DOHH2 (cell line): ENCODE results near the gene EGF.

Experiments used
- H3F3A ChIP-seq: fragments of 200-600 bp; sonication (generic), shearing (Covaris generic); 2 replicates; pipeline ENCODE4 v1.6.0; 2016; ENCODE audit warnings: antibody characterized with exemption, mild to moderate bottlenecking; ENCODE audit not compliant: control insufficient read depth, insufficient read depth
- H3K27ac ChIP-seq: fragments of 200-600 bp; sonication (generic); 2 replicates; pipeline ENCODE4 v1.5.1; 2014; ENCODE audit warnings: low read depth, mild to moderate bottlenecking, low read length, moderate library complexity
- H3K27me3 ChIP-seq: fragments of 200-600 bp; sonication (generic); 2 replicates; pipeline ENCODE4 v1.6.1; 2014; ENCODE audit warnings: mild to moderate bottlenecking, low read length, mixed read lengths; ENCODE audit not compliant: control insufficient read depth
- H3K36me3 ChIP-seq: fragments of 200-600 bp; sonication (generic); 2 replicates; pipeline ENCODE4 v1.6.1; 2014; ENCODE audit warnings: mild to moderate bottlenecking, low read length, moderate library complexity, mixed read lengths; ENCODE audit not compliant: control insufficient read depth
- H3K4me1 ChIP-seq: fragments of 200-600 bp; sonication (generic); 2 replicates; pipeline ENCODE4 v1.6.1; 2014; ENCODE audit warnings: mild to moderate bottlenecking, low read length, mixed read lengths; ENCODE audit not compliant: control insufficient read depth
- H3K4me2 ChIP-seq: fragments of 200-600 bp; sonication (generic); 2 replicates; pipeline ENCODE4 v1.6.0; 2014; ENCODE audit warnings: mild to moderate bottlenecking, low read length, moderate library complexity
- H3K4me3 ChIP-seq: fragments of 200-600 bp; sonication (generic); 2 replicates; pipeline ENCODE4 v1.5.1; 2014; ENCODE audit warnings: mild to moderate bottlenecking, low read length, mixed read lengths
- H3K79me2 ChIP-seq: fragments of 200-600 bp; sonication (generic); 2 replicates; pipeline ENCODE4 v1.6.1; 2014; ENCODE audit warnings: mild to moderate bottlenecking, low read length, mixed read lengths; ENCODE audit not compliant: control insufficient read depth
- H3K9me2 ChIP-seq: fragments of 200-600 bp; sonication (generic); replicated peaks from 2 replicates; pipeline ENCODE4 v1.6.1; 2014; ENCODE audit warnings: mild to moderate bottlenecking, low read length, mixed read lengths; ENCODE audit not compliant: control insufficient read depth
- H3K9me3 ChIP-seq: fragments of 200-600 bp; sonication (generic); 2 replicates; pipeline ENCODE4 v1.6.1; 2014; ENCODE audit warnings: antibody characterized with exemption, low read length, mixed read lengths; ENCODE audit not compliant: control insufficient read depth, insufficient read depth
- H4K20me1 ChIP-seq: fragments of 200-600 bp; sonication (generic); 2 replicates; pipeline ENCODE4 v1.6.0; 2014; ENCODE audit warnings: low read depth, mild to moderate bottlenecking, antibody characterized with exemption, low read length, moderate library complexity; ENCODE audit not compliant: control insufficient read depth, insufficient read depth
- CTCF ChIP-seq: fragments of 200-600 bp; sonication (generic); IDR thresholded peaks from one replicate; pipeline ENCODE4 v1.5.1; 2014; ENCODE audit warnings: antibody characterized with exemption, mild to moderate bottlenecking, low read depth, low read length; ENCODE audit not compliant: poor library complexity, severe bottlenecking
- EZH2phosphoT487 ChIP-seq: fragments of 200-600 bp; sonication (generic); IDR thresholded peaks from 2 replicates; pipeline ENCODE4 v1.6.1; 2017; ENCODE audit warnings: borderline replicate concordance, mild to moderate bottlenecking, antibody characterized with exemption, low read length, moderate library complexity, mixed read lengths

The EGF gene

GRCh38 chr4:109944591-109944990 lies 31.9 kb downstream of the EGF start:
- no peaks in the 10 kb centered on the region for H3K9me3 ChIP-seq
- no peaks in the 10 kb centered on the region for H4K20me1 ChIP-seq
- H3K27ac ChIP-seq = no peak overlapping the region
- no peaks in the 10 kb centered on the region for H3F3A ChIP-seq
- H3K9me2 ChIP-seq = no peaks in the 10 kb centered on the region
- H3K36me3 ChIP-seq = no peaks in the 10 kb centered on the region
- no peaks in the 10 kb centered on the region for H3K27me3 ChIP-seq
- TF ChIP-seq CTCF (no peak), EZH2phosphoT487 (no peak)
- no peak overlapping the region for H3K4me2 ChIP-seq
- H3K4me3 ChIP-seq = no peak overlapping the region
- no peaks in the 10 kb centered on the region for H3K4me1 ChIP-seq
- H3K79me2 ChIP-seq = no peaks in the 10 kb centered on the region

- H3F3A ChIP-seq = no peaks in the 10 kb centered on the region
- no peaks in the 10 kb centered on the region for H3K27me3 ChIP-seq
- H3K27ac ChIP-seq = no peak overlapping the region
- no peaks in the 10 kb centered on the region for H3K9me3 ChIP-seq
- no peak overlapping the region for H3K4me2 ChIP-seq
- no peaks in the 10 kb centered on the region for H3K9me2 ChIP-seq
- no peak overlapping the region for H3K4me3 ChIP-seq
- H3K36me3 ChIP-seq = no peaks in the 10 kb centered on the region
- no peaks in the 10 kb centered on the region for H3K79me2 ChIP-seq
- TF ChIP-seq EZH2phosphoT487 (no peak), CTCF (no peak)
- no peaks in the 10 kb centered on the region for H4K20me1 ChIP-seq
- no peaks in the 10 kb centered on the region for H3K4me1 ChIP-seq
Measured at GRCh38 chr4:109945056-109945455, 32.4 kb downstream of the EGF start.

GRCh38 chr4:109946120-109946519 lies 33.4 kb downstream of the EGF start:
- Histone ChIP-seq H3K9me3 (no peaks in the 10 kb centered on the region), H3F3A (no peaks in the 10 kb centered on the region), H3K79me2 (no peaks in the 10 kb centered on the region), H3K4me2 (no peak overlapping the region), H3K4me1 (no peaks in the 10 kb centered on the region), H3K27me3 (no peaks in the 10 kb centered on the region), H3K27ac (no peak overlapping the region), H3K4me3 (no peak overlapping the region), H3K36me3 (no peaks in the 10 kb centered on the region), H4K20me1 (no peaks in the 10 kb centered on the region), H3K9me2 (no peaks in the 10 kb centered on the region)
- TF ChIP-seq EZH2phosphoT487 = no peak
- TF ChIP-seq CTCF = no peak

DNA sequence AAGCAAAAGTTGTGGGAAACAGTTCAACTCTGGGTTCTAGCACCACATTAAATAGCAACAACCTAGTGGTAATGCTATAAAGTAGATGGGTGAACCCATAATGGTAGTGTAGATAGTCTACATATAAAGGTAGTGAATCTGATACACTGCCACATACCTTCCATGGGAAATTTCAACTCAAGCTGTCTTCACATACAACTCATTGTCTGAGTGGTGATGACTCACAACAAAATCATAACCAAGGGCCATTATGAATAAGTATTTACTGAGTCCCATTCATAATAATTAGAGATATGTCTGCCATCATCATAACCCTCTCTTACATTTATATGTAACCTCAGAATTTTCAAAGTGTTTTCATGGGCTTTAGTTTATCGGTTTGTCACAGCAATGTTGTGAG lies 34.8 kb downstream of the EGF start:
- Histone ChIP-seq H3K4me3 (no peak overlapping the region), H3K27ac (no peak overlapping the region), H3K9me2 (no peaks in the 10 kb centered on the region), H3K4me2 (no peak overlapping the region), H3K27me3 (no peaks in the 10 kb centered on the region), H3K4me1 (no peaks in the 10 kb centered on the region), H3F3A (no peaks in the 10 kb centered on the region), H4K20me1 (no peaks in the 10 kb centered on the region), H3K79me2 (no peaks in the 10 kb centered on the region), H3K36me3 (no peaks in the 10 kb centered on the region), H3K9me3 (no peaks in the 10 kb centered on the region)
- TF ChIP-seq CTCF = no peak
- no peak for TF ChIP-seq EZH2phosphoT487
